ENCODE measurements around the gene PCDHGA1.

DNA sequence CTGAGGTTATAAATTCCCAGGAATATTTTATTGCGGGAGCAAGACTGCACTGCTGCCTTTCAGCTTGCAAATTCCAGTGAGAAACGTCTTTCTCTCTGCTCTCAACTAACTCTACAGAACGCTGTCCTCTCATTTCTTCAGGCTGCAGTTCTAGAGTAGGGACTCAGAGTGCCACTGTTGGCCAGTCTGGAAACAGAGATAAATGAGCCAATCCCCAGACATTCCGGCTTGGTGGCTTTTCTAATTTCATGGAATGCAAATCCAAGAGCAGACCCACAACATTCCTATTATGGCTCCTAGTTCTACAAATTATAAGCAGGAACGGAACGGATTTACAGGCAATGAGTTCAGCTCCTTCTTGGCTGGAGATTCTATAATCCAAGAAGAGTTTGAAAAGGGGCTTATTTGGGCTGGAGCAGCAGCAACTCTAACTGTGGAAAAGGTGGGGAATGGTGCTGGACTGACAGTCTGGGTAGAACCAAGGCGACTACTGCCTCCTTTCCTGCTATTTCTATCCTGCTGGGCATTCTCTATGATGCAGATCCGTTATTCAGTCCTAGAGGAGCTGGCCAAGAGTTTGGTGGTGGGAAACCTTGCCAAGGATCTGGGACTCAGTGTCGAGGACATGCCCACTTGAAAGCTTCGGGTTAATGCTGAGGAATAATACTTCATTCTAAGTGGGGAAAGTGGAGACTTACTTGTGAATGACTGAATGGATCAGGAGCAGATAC, 109.3 kb downstream of the PCDHGA1 start:
- TF ChIP-seq, protein P1, sequence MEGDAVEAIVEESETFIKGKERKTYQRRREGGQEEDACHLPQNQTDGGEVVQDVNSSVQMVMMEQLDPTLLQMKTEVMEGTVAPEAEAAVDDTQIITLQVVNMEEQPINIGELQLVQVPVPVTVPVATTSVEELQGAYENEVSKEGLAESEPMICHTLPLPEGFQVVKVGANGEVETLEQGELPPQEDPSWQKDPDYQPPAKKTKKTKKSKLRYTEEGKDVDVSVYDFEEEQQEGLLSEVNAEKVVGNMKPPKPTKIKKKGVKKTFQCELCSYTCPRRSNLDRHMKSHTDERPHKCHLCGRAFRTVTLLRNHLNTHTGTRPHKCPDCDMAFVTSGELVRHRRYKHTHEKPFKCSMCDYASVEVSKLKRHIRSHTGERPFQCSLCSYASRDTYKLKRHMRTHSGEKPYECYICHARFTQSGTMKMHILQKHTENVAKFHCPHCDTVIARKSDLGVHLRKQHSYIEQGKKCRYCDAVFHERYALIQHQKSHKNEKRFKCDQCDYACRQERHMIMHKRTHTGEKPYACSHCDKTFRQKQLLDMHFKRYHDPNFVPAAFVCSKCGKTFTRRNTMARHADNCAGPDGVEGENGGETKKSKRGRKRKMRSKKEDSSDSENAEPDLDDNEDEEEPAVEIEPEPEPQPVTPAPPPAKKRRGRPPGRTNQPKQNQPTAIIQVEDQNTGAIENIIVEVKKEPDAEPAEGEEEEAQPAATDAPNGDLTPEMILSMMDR (IDR thresholded peaks at IDR 0.05; ENCODE audit: poor library complexity, severe bottlenecking), result no peak
- TF ChIP-seq RAD21 (conservative IDR thresholded peaks at IDR 0.05) (no peak), POLR2AphosphoS5 (IDR thresholded peaks at IDR 0.05) (no peak), EP300 (conservative IDR thresholded peaks at IDR 0.05; ENCODE audit: poor library complexity, severe bottlenecking) (no peak), EZH2 (IDR thresholded peaks at IDR 0.05; ENCODE audit: borderline replicate concordance, insufficient read depth, low read length, poor library complexity, severe bottlenecking) (no peak), TAF1 (IDR thresholded peaks at IDR 0.05; ENCODE audit: low read depth) (no peak), SMC3 (conservative IDR thresholded peaks at IDR 0.05; ENCODE audit: poor library complexity) (no peak)
- TF ChIP-seq, protein P2, sequence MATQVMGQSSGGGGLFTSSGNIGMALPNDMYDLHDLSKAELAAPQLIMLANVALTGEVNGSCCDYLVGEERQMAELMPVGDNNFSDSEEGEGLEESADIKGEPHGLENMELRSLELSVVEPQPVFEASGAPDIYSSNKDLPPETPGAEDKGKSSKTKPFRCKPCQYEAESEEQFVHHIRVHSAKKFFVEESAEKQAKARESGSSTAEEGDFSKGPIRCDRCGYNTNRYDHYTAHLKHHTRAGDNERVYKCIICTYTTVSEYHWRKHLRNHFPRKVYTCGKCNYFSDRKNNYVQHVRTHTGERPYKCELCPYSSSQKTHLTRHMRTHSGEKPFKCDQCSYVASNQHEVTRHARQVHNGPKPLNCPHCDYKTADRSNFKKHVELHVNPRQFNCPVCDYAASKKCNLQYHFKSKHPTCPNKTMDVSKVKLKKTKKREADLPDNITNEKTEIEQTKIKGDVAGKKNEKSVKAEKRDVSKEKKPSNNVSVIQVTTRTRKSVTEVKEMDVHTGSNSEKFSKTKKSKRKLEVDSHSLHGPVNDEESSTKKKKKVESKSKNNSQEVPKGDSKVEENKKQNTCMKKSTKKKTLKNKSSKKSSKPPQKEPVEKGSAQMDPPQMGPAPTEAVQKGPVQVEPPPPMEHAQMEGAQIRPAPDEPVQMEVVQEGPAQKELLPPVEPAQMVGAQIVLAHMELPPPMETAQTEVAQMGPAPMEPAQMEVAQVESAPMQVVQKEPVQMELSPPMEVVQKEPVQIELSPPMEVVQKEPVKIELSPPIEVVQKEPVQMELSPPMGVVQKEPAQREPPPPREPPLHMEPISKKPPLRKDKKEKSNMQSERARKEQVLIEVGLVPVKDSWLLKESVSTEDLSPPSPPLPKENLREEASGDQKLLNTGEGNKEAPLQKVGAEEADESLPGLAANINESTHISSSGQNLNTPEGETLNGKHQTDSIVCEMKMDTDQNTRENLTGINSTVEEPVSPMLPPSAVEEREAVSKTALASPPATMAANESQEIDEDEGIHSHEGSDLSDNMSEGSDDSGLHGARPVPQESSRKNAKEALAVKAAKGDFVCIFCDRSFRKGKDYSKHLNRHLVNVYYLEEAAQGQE (IDR thresholded peaks at IDR 0.05; ENCODE audit: borderline replicate concordance), result no peak
